ENCODE data around the gene SNRNP70. TPM values are rescaled to one million over a fixed set of nuclear protein-coding genes. Genes with fewer than 3 reads are reported as not detected.
"Not testable (repeated sequence)": the region's sequence is repeated elsewhere in the genome, so short reads cannot be mapped to it uniquely, and the experiment has no call there.

Gene SNRNP70
- total RNA-seq, 1 donor from 2014 or later: 279 TPM

DNA sequence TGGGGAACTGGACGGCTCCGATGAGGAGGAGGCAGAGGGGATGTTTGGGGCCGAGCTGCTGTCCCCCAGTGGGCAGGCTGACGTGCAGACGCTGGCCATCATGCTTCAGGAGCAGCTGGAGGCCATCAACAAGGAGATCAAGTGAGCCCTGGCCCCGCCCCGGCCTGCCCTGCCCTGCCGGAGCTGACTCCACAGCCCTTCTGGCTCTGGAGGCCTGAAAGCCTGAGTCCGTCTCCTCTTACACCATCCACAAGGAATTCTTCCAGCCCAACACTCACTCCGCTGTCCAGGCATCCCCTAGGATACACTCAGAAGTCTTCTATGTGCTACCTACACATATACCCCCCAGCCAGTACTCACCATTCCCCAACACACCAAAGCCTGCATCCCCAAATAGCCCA, 51.5 kb downstream of the SNRNP70 start:
- no peaks in the 10 kb centered on the region for H3K27me3 Mint-ChIP-seq (ENCODE audit: low read depth)
- H3K36me3 Mint-ChIP-seq (ENCODE audit: low read depth): no peaks in the 10 kb centered on the region
- H3K4me1 Mint-ChIP-seq (ENCODE audit: low read depth): peaks cover 10% of the 10 kb centered on the region
- no peak overlapping the region for H3K27ac Mint-ChIP-seq
- H3K4me3 Mint-ChIP-seq (ENCODE audit: low read depth): no peak overlapping the region
- no peaks in the 10 kb centered on the region for H3K9me3 Mint-ChIP-seq
- intact Hi-C loops (cut with micrococcal nuclease): no loop called here
- DNase-seq (ENCODE audit: low spot score): no peak

DNA sequence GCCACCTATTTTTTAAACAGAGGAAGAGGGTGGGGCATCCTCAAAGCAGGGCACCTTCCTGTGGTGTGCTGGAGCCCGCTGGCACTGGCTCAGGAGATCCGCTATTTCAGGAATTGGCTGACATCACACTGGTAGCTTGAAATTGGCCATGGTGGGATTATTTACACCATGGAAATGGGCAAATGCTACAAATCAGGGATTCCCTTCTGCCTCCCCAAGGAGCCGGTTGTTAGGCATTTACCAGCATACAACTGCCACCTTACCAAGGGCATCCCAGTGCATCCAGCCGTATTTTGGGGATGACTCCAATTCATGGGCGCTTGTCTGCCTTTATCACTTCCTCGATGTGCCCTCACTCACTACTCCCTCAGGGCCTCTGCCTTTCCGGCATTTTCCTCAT, 55.7 kb downstream of the SNRNP70 start:
- Mint-ChIP-seq H3K4me3 (ENCODE audit: low read depth) (no peak overlapping the region), H3K4me1 (ENCODE audit: low read depth) (peaks cover 19% of the 10 kb centered on the region), H3K27ac (no peak overlapping the region), H3K9me3 (no peaks in the 10 kb centered on the region), H3K36me3 (ENCODE audit: low read depth) (no peaks in the 10 kb centered on the region), H3K27me3 (ENCODE audit: low read depth) (no peaks in the 10 kb centered on the region)
- intact Hi-C loops (cut with micrococcal nuclease): loop anchor here (10.0 kb wide), 1 partner anchor 146 kb away; the partner anchor contains the start of genes GYS1 and RUVBL2
- no peak for DNase-seq (ENCODE audit: low spot score)

DNA sequence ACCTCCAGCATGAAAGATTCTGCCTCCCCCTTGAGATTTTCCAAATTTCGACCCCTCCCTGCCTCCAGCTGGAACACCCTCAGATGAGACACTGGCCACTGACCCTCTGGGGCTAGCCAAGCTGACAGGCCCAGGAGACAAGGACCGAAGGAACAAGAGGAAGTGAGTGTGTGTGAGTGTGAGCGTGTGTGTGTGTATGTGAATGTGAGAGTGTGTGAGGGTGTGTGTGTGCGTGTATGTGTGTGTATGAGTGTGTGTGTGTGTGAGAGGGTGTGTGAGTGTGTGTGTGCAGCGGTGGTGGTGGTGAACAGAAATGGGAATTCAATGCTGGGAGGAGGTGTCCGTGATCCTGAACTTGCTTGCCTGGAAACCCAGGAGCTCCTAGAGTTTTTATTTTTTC, 56.1 kb downstream of the SNRNP70 start:
- Mint-ChIP-seq H3K27ac (no peak overlapping the region), H3K4me3 (ENCODE audit: low read depth) (peak overlapping the region; percentile 6), H3K27me3 (ENCODE audit: low read depth) (peaks cover 2% of the 10 kb centered on the region), H3K9me3 (no peaks in the 10 kb centered on the region), H3K4me1 (ENCODE audit: low read depth) (peaks cover 19% of the 10 kb centered on the region), H3K36me3 (ENCODE audit: low read depth) (no peaks in the 10 kb centered on the region)
- DNase-seq (ENCODE audit: low spot score): no peak
- intact Hi-C loops (cut with micrococcal nuclease): loop anchor here (10.0 kb wide), 1 partner anchor 147 kb away; the partner anchor contains the start of genes GYS1 and RUVBL2

DNA sequence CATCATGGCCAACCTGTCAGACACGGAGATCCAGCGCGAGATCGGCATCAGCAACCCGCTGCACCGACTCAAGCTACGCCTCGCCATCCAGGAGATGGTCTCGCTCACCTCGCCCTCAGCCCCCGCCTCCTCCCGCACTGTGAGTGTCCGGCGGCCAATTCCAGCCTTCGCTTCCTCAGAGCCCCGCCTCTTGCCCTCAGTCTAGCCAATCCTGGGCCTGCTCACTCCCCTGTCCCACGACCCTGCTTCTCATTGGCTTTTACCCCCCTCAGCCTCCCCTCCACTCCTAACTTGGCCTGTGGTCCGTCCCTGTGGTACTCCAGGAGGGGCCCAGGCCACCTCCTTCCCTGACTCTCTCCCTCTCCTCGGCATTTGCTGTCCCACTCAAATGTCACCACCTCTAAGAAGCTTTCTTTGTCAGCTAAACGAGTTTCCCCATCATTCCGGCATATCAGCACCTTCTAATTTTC, 57.6 kb downstream of the SNRNP70 start:
- Mint-ChIP-seq H3K4me1 (ENCODE audit: low read depth) (peaks cover 20% of the 10 kb centered on the region), H3K9me3 (no peaks in the 10 kb centered on the region), H3K36me3 (ENCODE audit: low read depth) (no peaks in the 10 kb centered on the region), H3K4me3 (ENCODE audit: low read depth) (peak overlapping the region; percentile 86), H3K27ac (no peak overlapping the region), H3K27me3 (ENCODE audit: low read depth) (peaks cover 12% of the 10 kb centered on the region)
- peak; percentile 78 for DNase-seq (ENCODE audit: low spot score)
- intact Hi-C loops (cut with micrococcal nuclease): loop anchor here (10.0 kb wide), 1 partner anchor 148 kb away; the partner anchor contains the start of genes GYS1 and RUVBL2

DNA sequence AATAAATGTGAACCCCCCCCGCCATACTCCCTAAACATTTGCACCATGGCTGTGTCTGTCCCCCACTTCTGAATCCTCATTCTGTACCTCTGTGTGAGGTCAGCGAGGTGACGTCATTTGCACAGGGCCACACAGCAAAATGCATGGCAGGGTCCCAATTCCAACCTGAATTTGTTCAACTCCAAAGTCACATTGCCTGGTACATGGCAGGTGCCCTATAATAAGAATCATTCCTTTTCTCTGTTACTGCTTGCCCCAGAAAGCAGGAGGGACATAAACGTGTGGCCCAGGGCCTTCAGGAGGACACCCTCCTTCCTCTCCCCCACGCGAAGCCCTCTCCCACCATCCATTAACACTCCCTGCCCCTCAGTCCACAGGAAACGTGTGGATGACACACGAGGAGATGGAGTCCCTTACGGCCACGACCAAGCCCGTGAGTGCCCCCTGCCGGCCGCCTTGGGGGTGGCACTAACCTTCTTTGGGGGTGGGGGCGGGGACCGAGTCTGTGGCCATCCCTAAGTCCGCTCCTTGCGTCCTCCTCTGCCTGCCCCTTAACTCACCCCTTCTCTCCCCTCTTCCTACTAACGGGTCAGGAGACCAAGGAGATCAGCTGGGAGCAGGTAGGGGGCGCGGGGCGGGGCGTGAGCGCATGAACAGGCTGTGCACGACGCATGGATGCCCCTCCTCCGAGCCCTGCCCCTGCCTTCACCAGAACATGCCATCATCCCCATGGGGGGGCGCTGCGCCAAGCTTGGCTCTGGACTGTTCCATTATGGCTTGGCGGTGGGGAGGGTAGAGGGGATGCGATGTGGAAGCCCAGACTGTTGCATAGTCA, 60.5 kb downstream of the SNRNP70 start:
- intact Hi-C loops (cut with micrococcal nuclease): loop anchor here (1.0 to 10.0 kb wide), 5 partner anchors 33 to 151 kb away; partner anchors contain the start of genes GYS1, LIN7B and RUVBL2
- peak overlapping the region; percentile 56 for H3K27ac Mint-ChIP-seq
- H3K9me3 Mint-ChIP-seq: no peaks in the 10 kb centered on the region
- H3K4me3 Mint-ChIP-seq (ENCODE audit: low read depth): peak overlapping the region; percentile 64
- H3K4me1 Mint-ChIP-seq (ENCODE audit: low read depth): peaks cover 33% of the 10 kb centered on the region
- H3K27me3 Mint-ChIP-seq (ENCODE audit: low read depth): peaks cover 31% of the 10 kb centered on the region
- DNase-seq (ENCODE audit: low spot score): peak; percentile 67
- H3K36me3 Mint-ChIP-seq (ENCODE audit: low read depth): no peaks in the 10 kb centered on the region

DNA sequence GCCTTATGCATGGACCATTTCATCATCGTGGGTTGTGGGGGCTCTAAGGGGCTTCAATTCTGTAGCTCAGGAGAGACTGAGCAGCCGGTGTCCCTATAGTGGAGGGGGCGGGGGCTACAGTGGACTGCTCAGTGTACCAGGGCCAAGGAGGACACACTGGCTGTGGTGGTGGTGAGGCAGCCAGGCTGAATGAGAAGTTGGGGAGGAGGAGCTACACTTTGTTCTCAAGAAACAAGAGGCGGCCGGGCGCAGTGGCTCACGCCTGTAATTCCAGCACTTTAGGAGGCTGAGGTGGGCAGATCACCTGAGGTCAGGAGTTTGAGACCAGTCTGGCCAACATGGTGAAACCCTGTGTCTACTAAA, 61.1 kb downstream of the SNRNP70 start:
- H3K36me3 Mint-ChIP-seq (ENCODE audit: low read depth); H3K9me3 Mint-ChIP-seq; H3K4me3 Mint-ChIP-seq (ENCODE audit: low read depth); DNase-seq (ENCODE audit: low spot score); H3K27ac Mint-ChIP-seq: not testable (repeated sequence)
- peaks cover 33% of the 10 kb centered on the region for H3K4me1 Mint-ChIP-seq (ENCODE audit: low read depth)
- intact Hi-C loops (cut with micrococcal nuclease): loop anchor here (5.0 to 10.0 kb wide), 4 partner anchors 34 to 152 kb away; partner anchors contain the start of genes GYS1, LIN7B and RUVBL2
- H3K27me3 Mint-ChIP-seq (ENCODE audit: low read depth): peaks cover 36% of the 10 kb centered on the region

DNA sequence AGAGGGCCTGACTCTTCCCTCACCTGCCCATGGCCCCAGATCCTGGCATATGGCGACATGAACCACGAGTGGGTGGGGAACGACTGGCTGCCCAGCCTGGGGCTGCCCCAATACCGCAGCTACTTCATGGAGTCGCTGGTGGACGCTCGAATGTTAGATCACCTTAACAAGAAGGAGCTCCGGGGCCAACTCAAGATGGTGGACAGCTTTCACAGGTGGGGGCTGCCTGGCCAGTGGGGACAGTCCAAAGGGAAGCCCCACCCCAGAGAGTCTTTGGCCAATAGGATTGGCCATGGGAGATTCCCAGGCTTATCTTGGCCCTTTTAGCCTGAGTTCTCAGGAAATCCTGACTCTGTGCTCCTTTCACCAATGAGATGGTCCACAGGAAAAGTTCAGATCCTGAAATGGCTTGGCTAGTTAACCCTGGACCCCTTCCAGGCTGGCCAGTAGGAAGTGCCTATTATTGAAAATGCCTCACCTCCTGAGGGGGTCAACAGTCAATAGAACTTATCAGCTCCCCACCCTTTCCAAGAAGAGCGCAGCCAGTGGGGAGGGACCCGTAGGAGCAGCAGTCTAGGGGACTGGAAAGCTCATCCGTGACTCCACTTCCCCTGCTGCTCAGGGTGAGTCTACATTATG, 62.9 kb downstream of the SNRNP70 start:
- peaks cover 53% of the 10 kb centered on the region for H3K27me3 Mint-ChIP-seq (ENCODE audit: low read depth)
- intact Hi-C loops (cut with micrococcal nuclease): loop anchor here (5.0 to 10.0 kb wide), 4 partner anchors 36 to 153 kb away; partner anchors contain the start of genes GYS1, LIN7B and RUVBL2
- no peak overlapping the region for H3K27ac Mint-ChIP-seq
- no peaks in the 10 kb centered on the region for H3K36me3 Mint-ChIP-seq (ENCODE audit: low read depth)
- peak overlapping the region; percentile 71 for H3K4me3 Mint-ChIP-seq (ENCODE audit: low read depth)
- peaks cover 24% of the 10 kb centered on the region for H3K4me1 Mint-ChIP-seq (ENCODE audit: low read depth)
- no peak for DNase-seq (ENCODE audit: low spot score)
- H3K9me3 Mint-ChIP-seq: no peaks in the 10 kb centered on the region

DNA sequence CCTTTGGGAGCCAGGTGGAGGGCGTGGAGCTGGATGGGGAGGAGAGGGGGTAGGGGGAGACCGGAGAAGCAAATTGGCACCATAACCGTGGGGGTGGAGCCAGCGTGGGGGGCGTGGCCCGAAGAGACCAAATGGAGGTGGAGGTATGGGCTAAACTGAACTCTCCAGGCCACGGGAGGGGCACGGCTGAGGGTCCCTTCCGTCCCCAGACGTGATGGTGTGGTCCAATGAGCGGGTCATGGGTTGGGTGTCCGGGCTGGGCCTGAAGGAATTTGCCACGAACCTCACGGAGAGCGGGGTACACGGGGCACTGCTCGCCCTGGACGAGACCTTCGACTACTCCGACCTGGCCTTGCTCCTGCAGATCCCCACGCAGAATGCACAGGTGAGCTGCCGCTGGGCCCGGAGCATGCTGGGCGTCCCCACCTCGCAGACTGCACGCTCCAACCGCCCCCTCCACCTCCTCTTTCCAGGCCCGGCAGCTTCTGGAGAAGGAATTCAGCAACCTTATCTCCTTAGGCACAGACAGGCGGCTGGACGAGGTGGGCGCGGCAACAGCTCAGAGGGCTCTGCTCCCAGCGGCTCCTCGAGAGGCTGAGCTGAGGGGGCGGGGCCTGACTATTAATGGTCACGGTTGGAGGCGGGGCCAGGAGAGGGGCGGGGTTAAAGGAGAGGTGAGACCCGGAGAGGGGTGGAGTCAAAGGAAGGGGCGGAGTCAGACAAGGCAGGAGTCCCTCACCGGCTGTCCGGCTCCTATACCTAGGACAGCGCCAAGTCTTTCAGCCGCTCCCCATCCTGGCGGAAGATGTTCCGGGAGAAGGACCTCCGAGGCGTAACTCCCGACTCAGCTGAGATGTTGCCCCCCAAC, 63.8 kb downstream of the SNRNP70 start:
- Mint-ChIP-seq H3K9me3 (no peaks in the 10 kb centered on the region), H3K27ac (no peak overlapping the region), H3K36me3 (ENCODE audit: low read depth) (no peaks in the 10 kb centered on the region), H3K27me3 (ENCODE audit: low read depth) (peaks cover 60% of the 10 kb centered on the region), H3K4me1 (ENCODE audit: low read depth) (peaks cover 22% of the 10 kb centered on the region), H3K4me3 (ENCODE audit: low read depth) (peak overlapping the region; percentile 71)
- DNase-seq (ENCODE audit: low spot score): peak; percentile 79
- intact Hi-C loops (cut with micrococcal nuclease): loop anchor here (5.0 to 10.0 kb wide), 4 partner anchors 37 to 154 kb away; partner anchors contain the start of genes GYS1, LIN7B and RUVBL2

DNA sequence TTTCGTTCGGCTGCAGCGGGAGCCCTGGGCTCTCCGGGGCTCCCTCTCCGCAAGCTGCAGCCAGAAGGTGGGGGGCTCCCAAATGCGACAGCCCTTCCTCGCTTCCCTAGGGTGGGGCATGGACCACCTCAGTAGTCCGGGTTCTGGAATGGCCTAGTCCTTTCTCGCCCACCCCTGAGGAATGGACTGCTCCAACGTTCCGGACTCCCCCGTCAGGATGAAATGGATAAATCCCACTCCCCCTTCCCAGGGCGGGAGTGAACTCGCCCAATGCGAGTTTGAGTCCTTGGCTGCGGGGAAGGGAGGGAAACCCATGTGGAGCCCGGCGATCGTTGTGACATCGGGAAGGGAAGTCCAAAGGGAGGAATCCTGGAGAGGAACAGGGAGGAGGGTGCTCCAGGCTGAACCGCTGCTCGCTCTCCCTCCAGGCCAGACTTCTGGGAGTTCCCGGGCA, 64.4 kb downstream of the SNRNP70 start:
- peaks cover 22% of the 10 kb centered on the region for H3K4me1 Mint-ChIP-seq (ENCODE audit: low read depth)
- no peak for DNase-seq (ENCODE audit: low spot score)
- intact Hi-C loops (cut with micrococcal nuclease): loop anchor here (5.0 to 10.0 kb wide), 4 partner anchors 37 to 155 kb away; partner anchors contain the start of genes GYS1, LIN7B and RUVBL2
- H3K36me3 Mint-ChIP-seq (ENCODE audit: low read depth): no peaks in the 10 kb centered on the region
- peak overlapping the region; percentile 82 for H3K4me3 Mint-ChIP-seq (ENCODE audit: low read depth)
- H3K27me3 Mint-ChIP-seq (ENCODE audit: low read depth): peaks cover 66% of the 10 kb centered on the region
- no peaks in the 10 kb centered on the region for H3K9me3 Mint-ChIP-seq
- H3K27ac Mint-ChIP-seq: no peak overlapping the region

DNA sequence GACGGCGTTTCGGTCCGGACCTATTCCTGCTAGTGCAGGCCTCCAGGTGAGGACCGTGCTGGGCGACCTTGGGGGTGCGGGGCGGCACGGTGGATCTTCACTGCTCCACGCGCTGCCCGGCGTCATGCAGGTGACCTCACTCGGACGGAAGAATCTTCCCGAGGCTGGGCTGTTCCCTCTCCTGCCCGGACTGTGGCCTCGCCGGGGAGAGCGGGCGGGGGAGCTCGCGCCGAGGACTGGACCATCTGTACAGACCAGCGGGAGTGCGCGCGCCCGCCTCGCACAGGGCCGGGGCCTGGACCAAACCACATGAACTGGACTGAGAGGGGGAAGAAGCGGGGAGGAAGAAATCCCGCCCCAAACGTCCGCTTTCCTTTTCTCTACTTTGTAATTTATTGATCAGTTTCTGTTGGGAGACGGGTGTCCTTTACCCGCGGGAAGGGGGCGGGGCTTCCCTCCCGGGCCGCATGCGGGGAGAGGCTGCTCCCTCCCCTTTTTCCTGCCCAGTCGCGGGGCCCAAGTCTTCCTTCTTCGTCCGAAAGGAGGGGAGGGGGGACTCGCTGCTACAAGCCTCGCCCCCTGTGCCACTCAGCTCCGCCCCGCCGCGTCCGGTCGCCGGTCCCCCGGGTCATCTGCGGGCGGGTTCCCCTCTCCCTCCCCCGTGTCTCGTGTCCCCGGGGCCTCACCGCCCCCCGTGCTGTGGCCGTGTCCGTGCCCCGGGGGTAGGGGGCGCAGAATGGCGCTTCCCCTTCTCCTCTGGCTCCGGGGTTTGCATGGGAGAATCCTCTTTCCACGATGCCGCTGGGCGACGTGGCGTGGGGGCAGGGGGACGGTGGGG, 65.1 kb downstream of the SNRNP70 start:
- Mint-ChIP-seq H3K4me3 (ENCODE audit: low read depth) (peak overlapping the region; percentile 82), H3K27ac (no peak overlapping the region), H3K9me3 (no peaks in the 10 kb centered on the region), H3K36me3 (ENCODE audit: low read depth) (no peaks in the 10 kb centered on the region), H3K4me1 (ENCODE audit: low read depth) (peaks cover 21% of the 10 kb centered on the region), H3K27me3 (ENCODE audit: low read depth) (peaks cover 69% of the 10 kb centered on the region)
- peak; percentile 49 for DNase-seq (ENCODE audit: low spot score)
- intact Hi-C loops (cut with micrococcal nuclease): no loop called here

DNA sequence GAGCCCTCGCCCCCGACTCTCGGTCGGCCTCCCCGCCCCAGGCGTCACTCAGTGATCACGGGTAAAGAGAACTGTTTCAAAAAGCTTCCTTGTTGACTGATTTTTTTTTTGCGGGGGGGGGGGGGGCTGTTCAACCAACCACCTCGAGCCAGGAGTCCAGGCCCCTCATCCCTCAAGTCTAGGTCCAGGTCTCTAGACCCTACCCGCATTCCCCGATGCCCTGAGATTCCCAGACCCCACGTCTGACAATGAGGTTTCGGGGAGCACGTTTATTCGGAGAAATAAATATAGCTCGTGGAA, 65.6 kb downstream of the SNRNP70 start:
- Mint-ChIP-seq H3K9me3 (no peaks in the 10 kb centered on the region), H3K27ac (no peak overlapping the region), H3K4me1 (ENCODE audit: low read depth) (peaks cover 16% of the 10 kb centered on the region), H3K36me3 (ENCODE audit: low read depth) (no peaks in the 10 kb centered on the region), H3K27me3 (ENCODE audit: low read depth) (peaks cover 75% of the 10 kb centered on the region), H3K4me3 (ENCODE audit: low read depth) (no peak overlapping the region)
- intact Hi-C loops (cut with micrococcal nuclease): no loop called here
- DNase-seq (ENCODE audit: low spot score): no peak

Data from activated T-helper 2 cell treated with anti-CD3 and anti-CD28 coated beads, Interferon-gamma antibody, Interleukin-2, Interleukin-4, amounts not matched to agents 10 μg/mL and 5 μg/mL and 100 μg/mL, durations not matched to agents 14 hours and 24 hours and 36 hours (primary cell).